T-helper 1 cell treated with Interleukin-12 subunit alpha and Interleukin-12 subunit beta and Interleukin-4 antibody, amounts not matched to agents 30 μg/mL and 1 μg/mL, for 36 hours (primary cell): ENCODE measurements around the gene IGSF21.

Experiments used
- H3K27ac Mint-ChIP-seq: one replicate; pipeline ENCODE4 v1.8.0; 2021; ENCODE audit warnings: mild to moderate bottlenecking, mixed read lengths
- H3K27me3 Mint-ChIP-seq: one replicate; pipeline ENCODE4 v1.8.0; 2021; ENCODE audit warnings: low read depth, mixed read lengths
- H3K36me3 Mint-ChIP-seq: one replicate; pipeline ENCODE4 v1.8.0; 2021; ENCODE audit warnings: low read depth, mixed read lengths
- H3K4me1 Mint-ChIP-seq: one replicate; pipeline ENCODE4 v1.8.0; 2021; ENCODE audit warnings: low read depth, mixed read lengths
- H3K4me3 Mint-ChIP-seq: one replicate; pipeline ENCODE4 v1.8.0; 2021; ENCODE audit warnings: mild to moderate bottlenecking, moderate library complexity, mixed read lengths
- H3K9me3 Mint-ChIP-seq: one replicate; pipeline ENCODE4 v1.8.0; 2021; ENCODE audit warnings: mixed read lengths

The IGSF21 gene

DNA sequence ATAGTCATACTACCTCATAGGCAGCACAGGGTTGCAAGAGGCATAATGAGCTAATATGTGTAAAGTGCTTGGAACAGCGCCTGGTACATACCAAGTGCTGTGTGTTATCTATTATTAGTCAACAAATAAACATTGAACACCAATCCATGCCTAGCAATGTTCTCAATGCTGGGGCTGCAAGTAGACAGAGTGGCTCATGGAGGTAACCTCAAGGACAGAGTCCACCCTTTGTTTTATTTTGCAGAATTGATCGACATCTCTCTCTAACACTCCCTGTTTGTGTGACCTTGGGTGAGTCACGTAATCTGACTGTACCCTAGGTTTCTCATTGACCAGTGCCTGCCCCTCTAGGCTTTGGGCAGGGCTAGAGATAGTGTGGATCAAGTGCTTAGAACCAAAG, 209.2 kb downstream of the IGSF21 start:
- Mint-ChIP-seq H3K27ac (no peak overlapping the region), H3K4me1 (no peaks in the 10 kb centered on the region), H3K36me3 (no peaks in the 10 kb centered on the region), H3K9me3 (no peaks in the 10 kb centered on the region), H3K27me3 (no peaks in the 10 kb centered on the region), H3K4me3 (no peak overlapping the region)

DNA sequence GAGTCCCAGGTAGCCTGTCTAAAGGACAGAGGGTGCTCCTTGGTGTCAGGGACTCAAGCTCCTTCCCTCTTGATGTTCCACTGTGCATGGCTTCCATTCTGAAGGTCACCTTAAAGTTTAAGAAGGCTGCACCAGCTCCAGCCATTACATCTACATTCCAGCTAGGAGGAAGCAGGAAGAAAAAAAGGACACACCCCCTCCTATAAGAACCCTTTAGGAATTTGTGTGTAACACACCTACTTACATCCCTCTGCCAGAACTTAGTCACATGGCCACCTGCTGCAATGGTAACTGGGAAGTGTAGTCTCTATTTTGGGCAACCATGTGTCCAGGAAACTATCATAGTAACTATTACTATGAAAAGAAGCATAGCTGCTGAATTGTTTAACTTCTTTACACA, 211.5 kb downstream of the IGSF21 start:
- Mint-ChIP-seq H3K36me3 (no peaks in the 10 kb centered on the region), H3K27me3 (no peaks in the 10 kb centered on the region), H3K4me3 (no peak overlapping the region), H3K27ac (no peak overlapping the region), H3K9me3 (no peaks in the 10 kb centered on the region), H3K4me1 (no peaks in the 10 kb centered on the region)

DNA sequence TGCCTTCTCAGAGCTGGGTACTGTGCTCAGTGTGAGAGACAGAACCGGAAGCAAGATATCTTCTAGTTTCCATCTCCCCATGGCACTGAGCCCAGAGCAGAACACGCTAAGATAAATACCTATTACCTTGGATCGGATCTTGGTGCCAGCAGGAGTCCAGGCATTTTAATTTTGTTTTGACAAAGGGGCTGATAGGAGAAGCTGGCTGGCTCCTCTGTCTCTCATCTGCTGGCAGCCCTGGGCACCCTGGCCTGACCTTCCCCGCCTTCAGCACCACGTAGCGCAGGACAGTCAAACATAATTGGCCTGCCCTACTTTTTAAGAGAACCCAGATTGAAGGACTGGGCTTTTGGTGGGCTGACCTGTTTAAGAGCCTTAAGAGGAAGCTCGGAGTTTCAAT, 212.5 kb downstream of the IGSF21 start:
- H3K9me3 Mint-ChIP-seq: no peaks in the 10 kb centered on the region
- no peaks in the 10 kb centered on the region for H3K27me3 Mint-ChIP-seq
- H3K4me1 Mint-ChIP-seq: no peaks in the 10 kb centered on the region
- H3K36me3 Mint-ChIP-seq: no peaks in the 10 kb centered on the region
- no peak overlapping the region for H3K4me3 Mint-ChIP-seq
- H3K27ac Mint-ChIP-seq: no peak overlapping the region

DNA sequence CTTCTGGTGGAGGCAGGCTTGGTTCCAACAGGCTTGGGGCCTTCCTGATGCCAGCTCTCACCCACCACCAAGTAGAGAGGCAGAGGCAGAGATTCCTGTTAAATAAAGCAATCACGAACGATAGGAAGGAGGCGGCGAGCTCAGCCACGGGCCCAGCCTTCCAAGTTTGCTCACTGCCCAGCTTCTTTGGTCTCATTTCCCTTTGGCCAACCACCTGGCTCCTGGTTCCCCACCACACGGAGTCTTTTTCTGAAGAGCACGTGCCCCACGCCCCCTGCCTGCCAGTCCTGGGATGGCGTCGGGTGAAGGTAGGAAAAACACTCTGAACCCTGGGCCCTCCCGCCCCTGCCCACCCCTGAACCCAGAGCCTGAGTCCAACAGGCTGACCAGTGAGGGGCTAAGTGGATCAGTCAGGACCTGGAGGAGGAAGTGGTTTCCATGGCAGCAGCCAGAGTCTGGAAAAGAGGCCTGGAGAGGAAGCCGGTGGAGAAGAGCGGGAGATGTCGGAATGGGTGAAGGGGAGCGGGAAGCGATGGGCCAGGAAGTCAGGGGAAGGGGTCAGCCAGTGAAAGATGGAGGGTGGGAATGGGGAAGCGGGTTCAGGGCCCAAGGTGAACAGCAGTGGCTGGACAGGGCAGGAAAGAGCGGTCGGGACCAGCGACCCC, 214.9 kb downstream of the IGSF21 start:
- Mint-ChIP-seq H3K27ac (no peak overlapping the region), H3K27me3 (no peaks in the 10 kb centered on the region), H3K36me3 (no peaks in the 10 kb centered on the region)

DNA sequence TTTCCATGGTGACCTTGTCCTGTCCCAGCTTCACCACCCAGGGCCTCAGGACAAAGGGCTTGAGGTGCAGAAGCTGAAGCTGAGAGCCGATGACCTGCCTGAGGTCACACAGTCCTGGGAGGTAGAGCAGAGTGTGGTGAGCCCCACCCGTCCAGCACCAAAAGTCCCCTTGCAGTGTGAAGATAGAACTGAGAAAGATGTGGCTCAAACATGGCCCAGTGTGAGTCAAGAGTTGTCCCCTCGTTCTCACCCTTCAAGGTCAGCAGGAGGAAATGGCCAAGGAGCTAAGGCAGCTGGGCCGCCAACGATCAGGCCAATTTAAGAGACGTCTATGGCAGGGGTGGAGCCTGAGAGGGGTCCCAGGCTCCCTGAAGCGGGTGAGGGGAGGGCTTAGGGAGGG, 215.7 kb downstream of the IGSF21 start:
- no peaks in the 10 kb centered on the region for H3K4me1 Mint-ChIP-seq

More for the DNA sequence above, 214.9 kb downstream of the IGSF21 start:
- Mint-ChIP-seq H3K4me1 (no peaks in the 10 kb centered on the region), H3K4me3 (no peak overlapping the region), H3K9me3 (no peaks in the 10 kb centered on the region)

DNA sequence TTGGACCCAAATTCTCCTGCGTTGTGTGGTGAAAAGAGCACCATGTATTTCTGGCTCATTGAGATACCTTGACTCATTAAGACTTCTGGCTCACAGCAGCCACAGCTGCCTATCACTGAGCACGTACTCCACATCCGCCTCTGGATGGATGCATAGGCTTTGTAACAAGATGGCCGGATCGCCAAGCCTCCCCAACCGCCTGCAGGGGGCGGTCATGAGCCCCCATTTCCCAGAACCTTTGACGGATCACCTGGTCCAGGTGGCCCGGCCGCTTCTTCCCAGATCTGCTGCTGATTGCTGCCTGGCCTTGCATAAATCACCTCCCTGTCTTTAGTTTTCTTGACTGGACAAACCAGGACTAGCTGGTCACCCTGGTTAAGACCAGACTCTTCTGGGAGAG, 216.6 kb downstream of the IGSF21 start:
- Mint-ChIP-seq H3K9me3 (no peaks in the 10 kb centered on the region), H3K27me3 (no peaks in the 10 kb centered on the region), H3K27ac (no peak overlapping the region), H3K4me3 (no peak overlapping the region), H3K36me3 (no peaks in the 10 kb centered on the region), H3K4me1 (no peaks in the 10 kb centered on the region)

More for the DNA sequence above, 215.7 kb downstream of the IGSF21 start:
- Mint-ChIP-seq H3K36me3 (no peaks in the 10 kb centered on the region), H3K27me3 (no peaks in the 10 kb centered on the region), H3K27ac (no peak overlapping the region), H3K9me3 (no peaks in the 10 kb centered on the region), H3K4me3 (no peak overlapping the region)

DNA sequence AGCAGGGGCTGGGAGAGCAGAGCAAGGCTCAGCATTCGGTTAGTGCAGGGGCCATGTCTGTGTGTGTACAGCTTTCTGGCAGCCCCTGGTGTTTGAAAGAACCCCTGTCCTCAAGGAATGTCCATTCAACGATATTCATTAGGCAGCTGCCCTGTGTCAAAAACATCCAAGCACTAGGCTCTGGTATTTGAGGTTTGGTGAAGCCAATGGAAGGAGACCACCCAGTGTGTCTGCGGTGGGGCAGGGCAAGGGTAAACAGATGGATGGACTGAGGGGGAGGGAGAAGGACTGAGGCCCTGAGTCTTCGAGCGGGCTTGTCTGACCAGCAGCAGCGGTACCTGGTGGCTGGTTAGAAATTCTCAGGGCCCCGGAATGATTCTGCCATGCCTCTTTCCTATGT, 217.5 kb downstream of the IGSF21 start:
- Mint-ChIP-seq H3K36me3 (no peaks in the 10 kb centered on the region), H3K27ac (no peak overlapping the region), H3K4me1 (no peaks in the 10 kb centered on the region), H3K4me3 (no peak overlapping the region), H3K9me3 (no peaks in the 10 kb centered on the region), H3K27me3 (no peaks in the 10 kb centered on the region)

DNA sequence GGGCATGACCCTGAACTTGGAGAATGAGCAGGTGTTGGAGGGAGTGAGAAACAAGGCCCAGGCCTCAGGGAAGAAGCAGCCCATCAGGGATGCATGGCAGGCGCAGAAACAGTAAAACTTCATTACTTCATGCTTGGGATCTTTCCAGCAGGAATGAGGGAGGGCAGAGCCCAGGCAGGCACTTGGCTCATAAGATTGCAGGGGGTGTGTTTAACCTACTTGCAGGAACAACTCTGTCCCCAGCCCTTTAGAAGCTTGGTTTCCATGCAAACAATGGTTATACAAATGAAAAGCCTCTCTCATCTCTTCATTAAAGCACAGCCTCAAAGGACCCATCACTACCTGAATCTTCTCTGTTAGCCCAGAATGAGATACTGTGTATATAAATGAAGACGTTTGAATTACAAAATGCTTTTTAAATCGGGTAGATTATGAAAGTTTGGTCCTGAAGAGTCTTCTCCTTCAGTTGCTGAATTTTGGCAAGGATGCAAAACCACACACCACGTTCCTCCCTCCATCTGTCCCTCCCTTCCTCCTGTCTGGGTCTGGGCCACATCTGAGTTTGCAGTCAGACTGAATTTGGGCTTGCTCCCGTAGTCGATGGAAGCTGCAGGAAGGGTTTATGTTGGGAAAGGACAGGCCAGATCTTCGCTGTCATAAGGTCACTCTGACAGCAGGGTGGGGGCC, 218.8 kb downstream of the IGSF21 start:
- Mint-ChIP-seq H3K27ac (no peak overlapping the region), H3K36me3 (no peaks in the 10 kb centered on the region), H3K4me3 (no peak overlapping the region), H3K9me3 (no peaks in the 10 kb centered on the region), H3K4me1 (no peaks in the 10 kb centered on the region), H3K27me3 (no peaks in the 10 kb centered on the region)

DNA sequence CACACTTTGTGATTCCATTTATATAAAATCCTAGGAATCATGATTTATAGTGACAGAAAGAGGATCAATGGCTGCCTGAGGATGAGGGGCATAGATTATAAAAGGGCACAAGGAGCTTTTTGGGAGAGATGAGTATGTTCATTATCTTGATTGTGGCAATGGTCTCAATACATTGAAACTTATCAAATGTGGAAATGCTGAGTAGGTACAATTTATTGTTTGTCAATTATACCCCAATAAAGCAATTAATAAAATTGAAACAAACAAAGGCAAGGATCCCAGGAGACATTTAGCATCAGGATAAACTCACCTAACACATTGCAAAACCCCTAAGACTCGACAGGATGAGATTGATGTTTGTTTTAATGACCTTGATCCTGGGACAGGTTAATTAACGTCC, 220.1 kb downstream of the IGSF21 start:
- H3K27ac Mint-ChIP-seq: no peak overlapping the region
- no peaks in the 10 kb centered on the region for H3K9me3 Mint-ChIP-seq

DNA sequence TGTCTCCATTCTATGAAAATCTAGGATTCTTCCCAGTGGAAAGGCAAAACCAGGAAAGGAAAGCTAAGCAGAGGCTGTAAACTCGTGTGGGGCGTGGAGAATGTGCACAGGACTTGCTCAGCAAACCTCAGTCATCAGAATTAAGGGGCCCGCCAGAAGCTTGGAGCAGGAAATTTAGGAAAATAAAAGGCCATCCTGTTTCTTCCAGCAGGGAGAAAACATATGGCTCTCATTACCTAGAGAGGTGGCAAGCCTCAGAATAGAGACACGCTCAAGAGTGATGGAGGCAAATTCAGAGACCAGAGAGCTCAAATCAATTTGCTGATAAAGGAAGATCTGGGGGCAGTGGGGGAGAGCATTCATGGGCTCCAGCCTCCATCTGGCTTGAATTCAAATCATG, 221.2 kb downstream of the IGSF21 start:
- Mint-ChIP-seq H3K9me3 (no peaks in the 10 kb centered on the region), H3K4me1 (no peaks in the 10 kb centered on the region), H3K36me3 (no peaks in the 10 kb centered on the region), H3K4me3 (no peak overlapping the region), H3K27ac (no peak overlapping the region), H3K27me3 (no peaks in the 10 kb centered on the region)

More for the DNA sequence above, 220.1 kb downstream of the IGSF21 start:
- H3K36me3 Mint-ChIP-seq: no peaks in the 10 kb centered on the region
- H3K4me3 Mint-ChIP-seq: no peak overlapping the region
- H3K27me3 Mint-ChIP-seq: no peaks in the 10 kb centered on the region
- no peaks in the 10 kb centered on the region for H3K4me1 Mint-ChIP-seq

DNA sequence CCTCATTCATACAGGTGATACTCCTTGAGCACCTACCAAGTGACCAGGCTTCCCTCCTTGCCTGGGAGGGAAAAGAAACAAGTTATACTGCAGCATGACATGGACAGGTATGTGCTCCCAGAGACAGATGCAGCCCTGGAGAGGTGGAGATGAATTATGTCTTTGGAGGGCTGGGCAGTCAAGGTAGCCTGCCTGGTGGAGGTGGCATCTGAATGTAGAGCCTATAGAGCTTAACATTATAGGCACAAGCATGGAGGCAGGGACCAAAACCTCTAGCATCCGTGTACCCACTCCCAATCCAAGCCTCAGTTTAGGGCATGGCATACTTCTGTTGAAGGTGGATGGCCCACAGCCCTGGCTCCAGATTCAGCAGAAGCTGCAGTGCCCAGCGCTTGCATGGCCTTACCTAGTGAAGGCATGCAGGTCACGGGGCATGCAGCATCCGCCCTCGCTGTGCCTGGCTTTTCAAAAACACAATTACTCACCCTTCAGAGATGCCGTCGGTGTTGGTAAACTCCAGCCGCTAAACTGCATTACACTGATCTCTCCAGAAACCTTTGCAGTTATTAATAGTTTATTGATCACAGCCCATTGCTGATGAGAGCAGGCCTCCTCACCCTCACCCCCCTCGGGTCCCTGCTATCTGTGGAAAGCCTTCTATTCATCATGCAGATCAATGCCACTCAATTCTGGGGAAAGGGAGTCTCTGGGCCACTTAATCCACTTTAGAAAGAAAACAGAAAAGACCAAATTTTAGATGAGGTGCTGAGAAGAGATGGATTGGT, 222.1 kb downstream of the IGSF21 start:
- H3K4me1 Mint-ChIP-seq: no peaks in the 10 kb centered on the region
- no peaks in the 10 kb centered on the region for H3K27me3 Mint-ChIP-seq
- H3K27ac Mint-ChIP-seq: no peak overlapping the region
- H3K36me3 Mint-ChIP-seq: no peaks in the 10 kb centered on the region
- no peaks in the 10 kb centered on the region for H3K9me3 Mint-ChIP-seq
- H3K4me3 Mint-ChIP-seq: no peak overlapping the region

DNA sequence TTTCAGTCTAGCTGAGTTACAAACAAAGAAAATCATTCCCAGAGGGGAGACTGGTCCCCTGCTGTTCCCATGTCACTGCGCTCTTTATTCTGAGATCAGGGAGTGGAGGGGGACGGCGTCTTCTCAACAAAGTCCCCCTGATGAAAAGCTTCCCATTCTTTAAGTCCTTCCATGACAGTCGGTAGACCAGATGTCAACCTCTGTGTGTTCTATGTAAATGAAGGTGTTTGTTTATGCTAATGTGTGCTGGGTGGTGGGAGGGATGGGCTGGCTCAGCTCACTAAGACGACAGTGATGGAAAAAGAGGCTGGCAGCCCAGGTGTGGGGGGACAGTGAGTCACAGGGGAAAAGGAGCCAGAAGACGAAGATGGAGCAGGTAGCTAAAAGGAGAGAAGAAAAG, 225.0 kb downstream of the IGSF21 start:
- no peaks in the 10 kb centered on the region for H3K9me3 Mint-ChIP-seq
- no peaks in the 10 kb centered on the region for H3K4me1 Mint-ChIP-seq
- H3K4me3 Mint-ChIP-seq: no peak overlapping the region
- no peaks in the 10 kb centered on the region for H3K36me3 Mint-ChIP-seq
- H3K27ac Mint-ChIP-seq: no peak overlapping the region
- no peaks in the 10 kb centered on the region for H3K27me3 Mint-ChIP-seq

DNA sequence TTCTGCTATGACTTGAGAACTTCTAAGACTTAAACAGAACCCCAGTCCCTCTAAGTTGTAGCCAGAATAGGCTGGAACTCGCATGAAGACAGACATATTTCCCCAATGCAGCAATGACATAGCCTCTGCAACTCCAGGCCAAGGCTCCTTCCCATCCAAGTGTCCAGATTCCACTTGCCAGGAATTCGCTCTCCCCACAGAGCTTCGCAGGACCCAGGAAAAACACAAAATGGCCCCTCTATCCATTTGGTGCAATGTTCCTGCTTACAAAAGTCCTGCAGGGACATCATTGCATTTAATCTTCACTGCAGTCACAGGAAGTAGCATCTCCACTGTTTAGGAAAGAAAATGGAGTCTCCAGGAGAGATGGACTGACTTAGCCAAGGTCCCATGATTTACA, 225.6 kb downstream of the IGSF21 start:
- Mint-ChIP-seq H3K4me1 (no peaks in the 10 kb centered on the region), H3K36me3 (no peaks in the 10 kb centered on the region), H3K27me3 (no peaks in the 10 kb centered on the region), H3K27ac (no peak overlapping the region), H3K9me3 (no peaks in the 10 kb centered on the region), H3K4me3 (no peak overlapping the region)

DNA sequence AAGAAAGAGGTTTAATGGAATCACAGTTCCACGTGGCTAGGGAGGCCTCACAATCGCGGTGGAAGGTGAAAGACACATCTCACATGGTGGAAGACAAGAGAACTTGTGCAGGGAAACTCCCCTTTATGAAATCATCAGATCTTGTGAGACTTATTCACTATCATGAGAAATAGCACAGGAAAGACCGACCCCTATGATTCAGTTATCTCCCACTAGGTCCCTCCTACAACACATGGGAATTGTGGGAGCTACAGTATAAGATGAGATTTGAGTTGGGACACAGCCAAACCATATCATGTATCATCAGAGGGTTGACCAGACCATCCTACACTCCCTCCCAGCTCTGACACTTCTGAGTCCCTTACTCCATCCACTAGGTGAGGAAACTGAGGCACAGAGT, 229.2 kb downstream of the IGSF21 start:
- no peaks in the 10 kb centered on the region for H3K4me1 Mint-ChIP-seq
- H3K27ac Mint-ChIP-seq: no peak overlapping the region
- H3K4me3 Mint-ChIP-seq: no peak overlapping the region
- H3K27me3 Mint-ChIP-seq: no peaks in the 10 kb centered on the region
- no peaks in the 10 kb centered on the region for H3K36me3 Mint-ChIP-seq
- no peaks in the 10 kb centered on the region for H3K9me3 Mint-ChIP-seq

DNA sequence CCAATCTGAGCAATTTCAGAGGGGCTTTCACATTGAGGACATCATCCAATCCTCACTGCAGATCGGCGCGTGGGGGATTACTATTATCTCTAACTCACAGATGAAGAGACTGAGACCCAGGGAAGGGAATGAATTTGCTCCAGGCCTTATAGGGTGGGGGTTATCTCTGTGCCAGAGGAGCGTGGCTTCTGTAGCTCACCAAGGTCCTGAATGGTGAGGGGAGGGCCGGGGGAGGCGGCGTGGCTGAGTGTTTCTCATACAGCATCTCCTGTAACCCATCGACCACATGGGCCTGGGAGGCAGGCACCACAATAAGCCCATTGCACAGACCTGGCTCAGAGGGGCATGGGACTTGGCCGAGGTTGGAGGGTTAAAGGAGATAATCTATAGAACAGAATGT, 230.2 kb downstream of the IGSF21 start:
- Mint-ChIP-seq H3K4me3 (no peak overlapping the region), H3K4me1 (no peaks in the 10 kb centered on the region), H3K27me3 (no peaks in the 10 kb centered on the region), H3K27ac (no peak overlapping the region), H3K36me3 (no peaks in the 10 kb centered on the region), H3K9me3 (no peaks in the 10 kb centered on the region)
